GM12865 (cell line): Measurements from ENCODE around the gene EMD.
"Not testable (repeated sequence)": the region's sequence is repeated elsewhere in the genome, so short reads cannot be mapped to it uniquely, and the experiment has no call there.

Experiments used
- DNase-seq: peaks from one replicate; pipeline ENCODE4 v3.0.0; 2010; ENCODE audit warnings: low read depth
- H3K4me3 ChIP-seq: 2 replicates; pipeline ENCODE4 v1.5.1; 2011; ENCODE audit warnings: mild to moderate bottlenecking, low read depth, low read length, control low read depth
- CTCF ChIP-seq: IDR thresholded peaks from 2 replicates; pipeline ENCODE4 v1.5.1; 2011; ENCODE audit warnings: low read length, control low read depth, low read depth, inconsistent platforms; ENCODE audit not compliant: insufficient read depth; ENCODE audit errors: missing control alignments

EMD gene

GRCh38 chrX:154378799-154379568 lies at the start of gene EMD:
Gene EMD, plus strand, starts transcription at chrX:154379295. Its CDS starts 190 bp downstream, at chrX:154379485.
- DNase-seq = peak; percentile 99
- peak within 1 kb of the TSS; percentile 78 for H3K4me3 ChIP-seq
- no peak for TF ChIP-seq CTCF

GRCh38 chrX:154332561-154332960 lies 46.5 kb upstream of the EMD start:
- no peak overlapping the region for H3K4me3 ChIP-seq
- no peak for DNase-seq
- no peak for TF ChIP-seq CTCF

GRCh38 chrX:154333116-154333515 lies 46.0 kb upstream of the EMD start:
- H3K4me3 ChIP-seq = no peak overlapping the region
- DNase-seq = no peak
- no peak for TF ChIP-seq CTCF

GRCh38 chrX:154333837-154334271 lies 45.2 kb upstream of the EMD start:
- DNase-seq = peak; percentile 69
- TF ChIP-seq CTCF = no peak
- H3K4me3 ChIP-seq = no peak overlapping the region

GRCh38 chrX:154334496-154334895 lies 44.6 kb upstream of the EMD start:
- TF ChIP-seq CTCF = no peak
- no peak overlapping the region for H3K4me3 ChIP-seq
- no peak for DNase-seq

GRCh38 chrX:154341399-154342298 lies 37.4 kb upstream of the EMD start:
- not testable (repeated sequence) for DNase-seq, H3K4me3 ChIP-seq

- not testable (repeated sequence) for DNase-seq, H3K4me3 ChIP-seq
These were observed 36.0 kb upstream of the EMD start for GRCh38 chrX:154343063-154343462.

- DNase-seq, H3K4me3 ChIP-seq: not testable (repeated sequence)
These were observed 35.5 kb upstream of the EMD start for GRCh38 chrX:154343620-154344019.
